K562 (cell line): ENCODE measurements around the gene DIP2B. TPM values are rescaled to one million over a fixed set of nuclear protein-coding genes. Genes with fewer than 3 reads are reported as not detected.

ENCODE experiments used
- CEBPZ ChIP-seq: fragments of 150-350 bp; IDR thresholded peaks from 2 replicates; pipeline ENCODE4 v1.6.1; 2014; ENCODE audit warnings: low read depth, mild to moderate bottlenecking, low read length, borderline replicate concordance
- CTCFL ChIP-seq: IDR thresholded peaks from 2 replicates; pipeline ENCODE4 v1.6.1; 2011; ENCODE audit warnings: borderline replicate concordance, low read depth, mild to moderate bottlenecking, moderate library complexity, low read length; ENCODE audit not compliant: insufficient read depth, poor library complexity, severe bottlenecking
- HDAC1 ChIP-seq, 2 experiments: fragments of 450-650 bp; IDR thresholded peaks; 2 replicates each; pipeline ENCODE4 v1.6.1; 2016 to 2017; ENCODE audit warnings: inconsistent platforms in 1 of 2, mild to moderate bottlenecking in 1 of 2, moderate library complexity in 1 of 2
- HES1 ChIP-seq: fragments of 450-650 bp; IDR thresholded peaks from 2 replicates; pipeline ENCODE4 v1.6.1; 2016; ENCODE audit warnings: low read depth, mild to moderate bottlenecking, moderate library complexity
- HIVEP1 ChIP-seq: fragments of 250-450 bp; sonication (Bioruptor Pico); IDR thresholded peaks from 2 replicates; pipeline ENCODE4 v1.4.0; 2020; ENCODE audit warnings: mild to moderate bottlenecking
- HNRNPUL1 ChIP-seq: fragments of 200-400 bp; formaldehyde crosslinking; IDR thresholded peaks from 2 replicates; pipeline ENCODE4 v1.6.1; 2017; ENCODE audit warnings: low read length
- KDM1A ChIP-seq, 2 experiments: fragments of 450-650 bp; IDR thresholded peaks; 2 replicates each; pipeline ENCODE4 v1.6.1; 2016; ENCODE audit warnings: mild to moderate bottlenecking in 2 of 2
- MBD2 ChIP-seq: sonication (generic); IDR thresholded peaks from 2 replicates; pipeline ENCODE4 v1.6.1; 2016; ENCODE audit warnings: low read depth, borderline replicate concordance
- NKRF ChIP-seq: fragments of 450-650 bp; IDR thresholded peaks from 2 replicates; pipeline ENCODE4 v1.6.1; 2016; ENCODE audit warnings: borderline replicate concordance
- RBM17 ChIP-seq: fragments of 200-400 bp; formaldehyde crosslinking; IDR thresholded peaks from 2 replicates; pipeline ENCODE4 v1.6.1; 2017; ENCODE audit warnings: low read depth, mild to moderate bottlenecking, low read length, borderline replicate concordance
- ZFP36 ChIP-seq: fragments of 150-350 bp; IDR thresholded peaks from 2 replicates; pipeline ENCODE4 v1.6.1; 2018; ENCODE audit warnings: low read length, low read depth; ENCODE audit not compliant: partially characterized antibody
- ZFP91 ChIP-seq: sonication (generic); formaldehyde crosslinking; IDR thresholded peaks from 2 replicates; pipeline ENCODE4 v1.8.0; 2022; ENCODE audit warnings: mild to moderate bottlenecking, missing genetic modification reagents
- ZNF398 ChIP-seq: fragments of 250-450 bp; sonication (Bioruptor Pico); IDR thresholded peaks from 2 replicates; pipeline ENCODE4 v1.8.0; 2021; ENCODE audit warnings: moderate library complexity, mild to moderate bottlenecking, inconsistent platforms
- ZNF764 ChIP-seq: fragments of 250-450 bp; sonication (Bioruptor Pico); IDR thresholded peaks from 2 replicates; pipeline ENCODE4 v1.4.0; 2020; ENCODE audit warnings: low read depth, mild to moderate bottlenecking, moderate library complexity
- polyA plus RNA-seq, 8 experiments: library from polyadenylated mRNA; depleted of rRNA in 4 of 8; stranded (reverse) in 5 of 8; unstranded in 3 of 8; fragments of >200 nt; fragmentation: Nextera tagmentation in 2 of 8; fragmentation: Illumina TruSeq in 1 of 8; extraction: Ambion mirVana in 2 of 8; extraction: Trizol in 1 of 8; gene quantifications; 2 replicates each; pipeline versions ENCODE4 v1.2.1 to v1.2.3, GENCODE V29; 2011 to 2014; ENCODE audit warnings: inconsistent platforms in 1 of 8, missing spikeins in 1 of 8
- total RNA-seq, 7 experiments: library from RNA; depleted of rRNA in 6 of 7; stranded (reverse); fragments of >200 nt in 6 of 7; fragmentation: Illumina TruSeq in 2 of 7; extraction: Trizol in 2 of 7; gene quantifications; 2 replicates each; pipeline versions ENCODE4 v1.2.1 to v1.2.3, GENCODE V29; 2011 to 2021; ENCODE audit warnings: low replicate concordance in 1 of 7

The DIP2B gene
- total and polyA plus RNA-seq, 9 of the 15 experiments (the other 6 are each of a cell fraction or from before 2014, with no cell fraction given) = 4.6 to 26.1 (median 18.8) TPM

- TF ChIP-seq CEBPZ = no peak
- no peak for TF ChIP-seq ZFP91 (CRISPR knock-in tag)
- no peak for TF ChIP-seq CTCFL
- TF ChIP-seq HIVEP1 = no peak
- TF ChIP-seq HES1 = no peak
- peak; percentile 51 for TF ChIP-seq KDM1A (IDR thresholded peaks at IDR 0.05)
- TF ChIP-seq RBM17 = no peak
- peak in 1 of 2 experiments; percentile 84; a peak in 2 of 4 replicates for TF ChIP-seq HDAC1 (IDR thresholded peaks at IDR 0.05)
- TF ChIP-seq HNRNPUL1 = no peak
- TF ChIP-seq ZNF398 = no peak
- no peak for TF ChIP-seq ZFP36
- no peak for TF ChIP-seq ZNF764 (CRISPR knock-in tag)
- no peak for TF ChIP-seq NKRF
- TF ChIP-seq MBD2 = peak; percentile 70; the same call in 1 of the 2 replicates
Measured at GRCh38 chr12:50589650-50590435, 85.1 kb downstream of the DIP2B start (continued).
